Mesendoderm (in vitro differentiated cells): Measurements from ENCODE around the gene APOBEC2.

Experiments used
- DNase-seq: peaks from one replicate; pipeline ENCODE4 v3.0.0; 2013
- H2AK5ac ChIP-seq: 2 replicates; pipeline ENCODE4 v1.6.1; 2013; ENCODE audit warnings: low read length, inconsistent platforms
- H2BK120ac ChIP-seq: 2 replicates; pipeline ENCODE4 v1.6.1; 2013; ENCODE audit warnings: low read depth, mild to moderate bottlenecking, low read length, moderate library complexity, mixed read lengths
- H2BK15ac ChIP-seq: replicated peaks from 2 replicates; pipeline ENCODE4 v1.6.1; 2013; ENCODE audit warnings: low read depth, mild to moderate bottlenecking, moderate library complexity
- H2BK5ac ChIP-seq: 2 replicates; pipeline ENCODE4 v1.6.1; 2013; ENCODE audit warnings: low read length, inconsistent platforms
- H3K18ac ChIP-seq: 2 replicates; pipeline ENCODE4 v1.6.1; 2013; ENCODE audit warnings: mild to moderate bottlenecking, low read length, mixed read lengths
- H3K23ac ChIP-seq: one replicate; pipeline ENCODE4 v1.6.1; 2013; ENCODE audit warnings: low read length
- H3K27ac ChIP-seq: 2 replicates; pipeline ENCODE4 v1.5.1; 2013; ENCODE audit warnings: low read depth, mild to moderate bottlenecking, inconsistent platforms, low read length, moderate library complexity
- H3K27me3 ChIP-seq: 2 replicates; pipeline ENCODE4 v1.6.1; 2013; ENCODE audit warnings: low read length, control low read depth, mild to moderate bottlenecking, inconsistent platforms; ENCODE audit not compliant: insufficient read depth, poor library complexity
- H3K36me3 ChIP-seq: 2 replicates; pipeline ENCODE4 v1.6.1; 2013; ENCODE audit warnings: low read length, inconsistent platforms; ENCODE audit not compliant: control insufficient read depth, insufficient read depth
- H3K4ac ChIP-seq: one replicate; pipeline ENCODE4 v1.6.1; 2013; ENCODE audit warnings: low read depth, mild to moderate bottlenecking, low read length, moderate library complexity
- H3K4me1 ChIP-seq: 2 replicates; pipeline ENCODE4 v1.6.1; 2013; ENCODE audit warnings: low read depth, low read length, inconsistent platforms; ENCODE audit not compliant: control insufficient read depth
- H3K4me2 ChIP-seq: 2 replicates; pipeline ENCODE4 v1.6.1; 2013; ENCODE audit warnings: low read length
- H3K4me3 ChIP-seq: 2 replicates; pipeline ENCODE4 v1.5.1; 2013; ENCODE audit warnings: mild to moderate bottlenecking, low read length
- H3K56ac ChIP-seq: one replicate; pipeline ENCODE4 v1.6.1; 2013; ENCODE audit warnings: low read length
- H3K79me1 ChIP-seq: 2 replicates; pipeline ENCODE4 v1.6.1; 2013; ENCODE audit warnings: low read length, inconsistent platforms
- H3K79me2 ChIP-seq: 2 replicates; pipeline ENCODE4 v1.6.1; 2013; ENCODE audit warnings: mild to moderate bottlenecking, low read length; ENCODE audit not compliant: control insufficient read depth, insufficient read depth
- H3K9ac ChIP-seq: 2 replicates; pipeline ENCODE4 v1.6.1; 2013; ENCODE audit warnings: low read length, inconsistent platforms
- H4K5ac ChIP-seq: one replicate; pipeline ENCODE4 v1.6.1; 2013; ENCODE audit warnings: low read length
- H4K8ac ChIP-seq: one replicate; pipeline ENCODE4 v1.6.1; 2013; ENCODE audit warnings: low read depth, mild to moderate bottlenecking, control low read depth, low read length, moderate library complexity
- WGBS: extraction: QIAGEN DNeasy Blood & Tissue Kit; methylation state at CpG from one replicate; pipeline ENCODE4 v1.1.7; 2013; ENCODE audit warnings: low lambda C conversion rate, missing lambda C conversion rate; ENCODE audit not compliant: insufficient coverage; ENCODE audit errors: extremely low coverage; 5-methylcytosine and 5-hydroxymethylcytosine counted together

Gene APOBEC2

DNA sequence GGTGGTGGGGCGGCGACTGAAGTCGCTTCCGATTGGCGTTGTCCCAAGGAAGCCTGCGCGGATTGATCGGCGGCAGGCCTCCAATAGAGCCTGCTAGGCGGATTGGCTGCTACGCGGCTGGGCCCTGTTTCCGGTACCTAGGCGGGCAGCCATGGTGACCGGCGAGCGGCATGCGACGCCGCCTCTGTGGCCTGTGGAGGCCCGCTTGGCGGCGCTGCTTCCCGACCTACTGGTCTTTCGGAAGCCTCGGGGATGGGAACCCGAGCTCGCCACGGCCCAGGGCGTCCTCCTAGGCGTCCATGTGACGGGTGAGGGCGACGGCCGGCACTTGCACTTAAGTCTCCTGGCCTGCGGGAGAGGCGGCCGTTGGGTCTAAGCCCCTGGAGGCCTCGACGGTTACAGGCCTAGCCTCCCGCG, 47.9 kb downstream of the APOBEC2 start:
- no peak overlapping the region for H3K18ac ChIP-seq
- H2BK120ac ChIP-seq: no peak overlapping the region
- H3K4me1 ChIP-seq: no peaks in the 10 kb centered on the region
- peaks cover 1% of the 10 kb centered on the region for H3K79me1 ChIP-seq
- no peak overlapping the region for H2BK15ac ChIP-seq
- no peak overlapping the region for H2BK5ac ChIP-seq
- no peak overlapping the region for H3K9ac ChIP-seq
- no peak overlapping the region for H4K5ac ChIP-seq
- H3K4me2 ChIP-seq: no peak overlapping the region
- peaks cover 13% of the 10 kb centered on the region for H3K36me3 ChIP-seq
- H3K27ac ChIP-seq: no peak overlapping the region
- no peak overlapping the region for H3K4me3 ChIP-seq
- H2AK5ac ChIP-seq: no peak overlapping the region
- peak; percentile 93 for DNase-seq
- no peak overlapping the region for H3K4ac ChIP-seq
- H3K56ac ChIP-seq: no peak overlapping the region
- WGBS: no CpG with 5 or more reads among the region's 42 CpGs
- H3K27me3 ChIP-seq: no peaks in the 10 kb centered on the region
- H3K23ac ChIP-seq: no peak overlapping the region
- no peak overlapping the region for H4K8ac ChIP-seq
- no peaks in the 10 kb centered on the region for H3K79me2 ChIP-seq

DNA sequence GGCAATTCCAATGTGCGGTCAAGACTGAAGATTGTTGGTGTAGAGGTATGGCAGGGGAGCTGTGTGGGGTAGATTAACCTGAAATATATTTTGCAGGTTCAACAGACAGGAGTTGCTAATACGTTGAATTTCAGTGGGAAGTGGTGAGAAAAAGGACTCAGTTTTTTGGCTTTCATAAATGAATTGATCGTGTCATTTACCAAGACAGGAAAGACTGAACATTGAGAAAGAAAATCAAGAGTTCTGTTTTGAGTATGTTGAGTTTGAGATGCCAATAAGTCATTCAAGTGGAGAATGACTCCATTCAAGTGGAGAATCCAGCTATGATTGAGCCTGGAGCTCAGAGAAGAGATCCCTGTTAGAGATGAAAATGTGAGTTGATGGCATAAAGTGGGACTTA, 50.8 kb downstream of the APOBEC2 start:
- no peaks in the 10 kb centered on the region for H3K79me2 ChIP-seq
- H3K18ac ChIP-seq: no peak overlapping the region
- H3K4me1 ChIP-seq: no peaks in the 10 kb centered on the region
- no peak overlapping the region for H2BK120ac ChIP-seq
- H3K4me2 ChIP-seq: no peak overlapping the region
- no peak overlapping the region for H2BK15ac ChIP-seq
- no peak overlapping the region for H3K4me3 ChIP-seq
- WGBS: no CpG with 5 or more reads among the region's 3 CpGs
- H3K23ac ChIP-seq: no peak overlapping the region
- no peak overlapping the region for H3K56ac ChIP-seq
- no peak for DNase-seq
- H3K4ac ChIP-seq: no peak overlapping the region
- no peak overlapping the region for H3K27ac ChIP-seq
- H4K5ac ChIP-seq: no peak overlapping the region
- peaks cover 1% of the 10 kb centered on the region for H3K36me3 ChIP-seq
- H3K79me1 ChIP-seq: peaks cover 1% of the 10 kb centered on the region
- H2BK5ac ChIP-seq: no peak overlapping the region
- H3K9ac ChIP-seq: no peak overlapping the region
- no peak overlapping the region for H4K8ac ChIP-seq
- no peaks in the 10 kb centered on the region for H3K27me3 ChIP-seq
- H2AK5ac ChIP-seq: no peak overlapping the region

DNA sequence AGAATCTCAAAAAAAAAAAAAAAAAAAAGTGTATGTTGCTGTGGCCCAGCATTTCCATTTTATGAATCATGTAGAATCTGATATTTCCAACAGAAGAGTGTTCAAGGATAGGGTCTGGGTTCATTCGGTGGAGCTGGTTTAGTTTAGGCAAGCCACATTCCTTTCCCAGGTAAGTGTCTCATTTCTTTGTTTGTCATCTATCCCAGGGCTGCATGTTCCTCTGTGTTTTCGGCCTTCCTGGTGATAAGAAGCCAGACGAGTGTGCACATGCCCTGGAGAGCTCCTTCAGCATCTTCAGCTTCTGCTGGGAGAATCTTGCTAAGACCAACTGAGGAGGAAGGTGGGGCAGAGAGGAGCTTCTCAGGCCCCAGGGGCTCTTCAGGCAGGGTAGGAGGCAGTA, 58.0 kb downstream of the APOBEC2 start:
- Histone ChIP-seq H2BK15ac (no peak overlapping the region), H3K23ac (no peak overlapping the region), H3K79me2 (no peaks in the 10 kb centered on the region), H3K36me3 (no peaks in the 10 kb centered on the region), H3K4me3 (no peak overlapping the region), H2AK5ac (no peak overlapping the region), H4K5ac (no peak overlapping the region), H2BK120ac (no peak overlapping the region), H4K8ac (no peak overlapping the region), H3K27me3 (no peaks in the 10 kb centered on the region), H3K18ac (no peak overlapping the region), H3K79me1 (no peaks in the 10 kb centered on the region), H3K4me1 (no peaks in the 10 kb centered on the region), H2BK5ac (no peak overlapping the region), H3K27ac (no peak overlapping the region), H3K4ac (no peak overlapping the region), H3K4me2 (no peak overlapping the region), H3K9ac (no peak overlapping the region), H3K56ac (no peak overlapping the region)
- no peak for DNase-seq
- no CpG with 5 or more reads among the region's 3 CpGs for WGBS
